T-helper 1 cell treated with Interleukin-12 subunit alpha and Interleukin-12 subunit beta and Interleukin-4 antibody, amounts not matched to agents 30 μg/mL and 1 μg/mL, for 36 hours (primary cell): ENCODE data around the gene MBTD1.
A peak's percentile ranks its signal among the peaks of the same experiment; 100 is the strongest.

Experiments
- H3K27ac Mint-ChIP-seq: one replicate; pipeline ENCODE4 v1.8.0; 2021; ENCODE audit warnings: mild to moderate bottlenecking, mixed read lengths
- H3K27me3 Mint-ChIP-seq: one replicate; pipeline ENCODE4 v1.8.0; 2021; ENCODE audit warnings: low read depth, mixed read lengths
- H3K36me3 Mint-ChIP-seq: one replicate; pipeline ENCODE4 v1.8.0; 2021; ENCODE audit warnings: low read depth, mixed read lengths
- H3K4me1 Mint-ChIP-seq: one replicate; pipeline ENCODE4 v1.8.0; 2021; ENCODE audit warnings: low read depth, mixed read lengths
- H3K4me3 Mint-ChIP-seq: one replicate; pipeline ENCODE4 v1.8.0; 2021; ENCODE audit warnings: mild to moderate bottlenecking, moderate library complexity, mixed read lengths
- H3K9me3 Mint-ChIP-seq: one replicate; pipeline ENCODE4 v1.8.0; 2021; ENCODE audit warnings: mixed read lengths

Gene MBTD1

DNA sequence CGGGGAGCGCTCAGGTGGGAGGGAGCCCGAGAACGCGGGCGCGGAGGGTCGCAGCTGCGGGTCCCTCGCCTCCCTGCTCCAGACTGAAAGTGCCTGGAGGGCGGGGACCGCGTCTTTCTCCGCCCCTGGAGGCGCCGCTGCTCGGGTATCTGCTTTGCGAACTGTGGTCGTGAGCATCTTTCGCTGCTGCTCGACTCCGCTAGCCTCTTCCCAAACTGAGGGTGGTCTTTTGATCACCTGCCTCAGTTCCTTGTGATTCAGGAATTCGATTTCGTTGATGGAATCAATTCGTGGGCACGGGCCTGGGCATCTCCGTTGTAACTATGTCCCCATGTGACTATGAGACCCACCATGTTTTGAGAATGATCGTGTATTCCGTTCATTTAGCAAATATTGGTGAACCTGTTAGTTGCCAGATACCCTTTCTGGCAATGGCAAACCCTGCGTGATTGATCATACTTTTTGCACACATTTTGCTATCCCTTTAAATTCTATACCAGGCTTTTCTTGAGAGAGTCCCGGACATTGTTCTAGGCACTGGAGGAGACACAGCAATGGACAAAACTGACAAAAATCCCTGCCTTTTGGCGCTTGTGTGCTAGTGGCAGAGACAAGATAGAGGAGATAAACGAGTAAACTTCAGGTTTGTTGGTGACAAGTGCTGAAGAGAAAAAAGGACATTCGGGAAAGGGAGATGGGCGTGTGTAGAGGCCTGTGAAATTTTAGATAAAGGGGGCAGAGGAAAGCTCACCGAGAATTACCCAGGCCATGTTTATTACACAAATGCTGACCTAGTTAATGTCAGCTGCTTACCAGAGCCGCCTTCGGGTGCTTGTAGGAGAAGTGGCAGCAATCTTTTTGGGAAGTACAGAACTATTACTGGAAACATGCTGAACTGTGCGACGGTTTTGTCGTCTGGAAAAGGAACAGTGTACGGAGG lies 1.4 kb upstream of the MBTD1 start:
- no peaks in the 10 kb centered on the region for H3K27me3 Mint-ChIP-seq
- H3K4me1 Mint-ChIP-seq, result peaks cover 44% of the 10 kb centered on the region
- H3K36me3 Mint-ChIP-seq, result peaks cover 33% of the 10 kb centered on the region
- peak overlapping the region; percentile 86 for H3K27ac Mint-ChIP-seq
- no peaks in the 10 kb centered on the region for H3K9me3 Mint-ChIP-seq
- peak overlapping the region; percentile 86 for H3K4me3 Mint-ChIP-seq

DNA sequence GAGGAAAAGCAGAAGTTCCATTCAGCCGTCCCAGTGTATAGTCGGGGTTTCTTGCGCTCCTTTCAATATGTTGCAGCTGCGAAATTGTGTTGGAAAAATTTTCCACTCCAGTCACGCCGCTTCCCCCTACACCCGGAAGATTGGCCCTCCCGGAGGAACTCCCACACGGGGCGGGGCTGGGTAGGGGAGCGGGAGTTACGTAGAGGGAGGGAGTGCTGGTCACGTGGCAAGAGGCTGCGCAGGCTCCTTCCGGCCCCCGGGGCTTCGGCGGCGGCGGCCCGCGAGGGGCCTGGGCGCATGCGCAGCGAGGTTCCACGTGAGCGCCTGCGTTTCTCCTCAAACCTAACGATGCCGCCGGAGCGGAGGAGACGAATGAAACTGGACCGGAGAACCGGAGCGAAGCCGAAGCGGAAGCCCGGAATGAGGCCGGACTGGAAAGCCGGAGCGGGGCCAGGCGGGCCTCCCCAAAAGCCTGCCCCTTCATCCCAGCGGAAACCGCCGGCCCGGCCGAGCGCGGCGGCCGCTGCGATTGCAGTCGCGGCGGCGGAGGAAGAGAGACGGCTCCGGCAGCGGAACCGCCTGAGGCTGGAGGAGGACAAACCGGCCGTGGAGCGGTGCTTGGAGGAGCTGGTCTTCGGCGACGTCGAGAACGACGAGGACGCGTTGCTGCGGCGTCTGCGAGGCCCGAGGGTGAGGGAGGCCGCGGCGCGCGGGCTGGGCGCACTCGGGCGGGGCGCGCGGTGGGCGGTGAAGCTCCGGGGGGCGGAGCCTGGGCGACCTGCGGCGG lies 581 bp upstream of the MBTD1 start, which contains the start of gene UTP18:
TSS of gene UTP18 (plus strand) at position 310 of the 787 bp plus-strand sequence. CDS start at position 349, 39 bp downstream.
- peak within 1 kb of the TSS; percentile 95 for H3K27ac Mint-ChIP-seq
- peaks cover 44% of the 10 kb centered on the region for H3K4me1 Mint-ChIP-seq
- H3K27me3 Mint-ChIP-seq, result no peaks in the 10 kb centered on the region
- no peaks in the 10 kb centered on the region for H3K9me3 Mint-ChIP-seq
- peak within 1 kb of the TSS; percentile 86 for H3K4me3 Mint-ChIP-seq
- peaks cover 28% of the 10 kb centered on the region for H3K36me3 Mint-ChIP-seq

GRCh38 chr17:51258756-51259563 lies 889 bp downstream of the MBTD1 start:
- peaks cover 41% of the 10 kb centered on the region for H3K4me1 Mint-ChIP-seq
- peaks cover 27% of the 10 kb centered on the region for H3K36me3 Mint-ChIP-seq

DNA sequence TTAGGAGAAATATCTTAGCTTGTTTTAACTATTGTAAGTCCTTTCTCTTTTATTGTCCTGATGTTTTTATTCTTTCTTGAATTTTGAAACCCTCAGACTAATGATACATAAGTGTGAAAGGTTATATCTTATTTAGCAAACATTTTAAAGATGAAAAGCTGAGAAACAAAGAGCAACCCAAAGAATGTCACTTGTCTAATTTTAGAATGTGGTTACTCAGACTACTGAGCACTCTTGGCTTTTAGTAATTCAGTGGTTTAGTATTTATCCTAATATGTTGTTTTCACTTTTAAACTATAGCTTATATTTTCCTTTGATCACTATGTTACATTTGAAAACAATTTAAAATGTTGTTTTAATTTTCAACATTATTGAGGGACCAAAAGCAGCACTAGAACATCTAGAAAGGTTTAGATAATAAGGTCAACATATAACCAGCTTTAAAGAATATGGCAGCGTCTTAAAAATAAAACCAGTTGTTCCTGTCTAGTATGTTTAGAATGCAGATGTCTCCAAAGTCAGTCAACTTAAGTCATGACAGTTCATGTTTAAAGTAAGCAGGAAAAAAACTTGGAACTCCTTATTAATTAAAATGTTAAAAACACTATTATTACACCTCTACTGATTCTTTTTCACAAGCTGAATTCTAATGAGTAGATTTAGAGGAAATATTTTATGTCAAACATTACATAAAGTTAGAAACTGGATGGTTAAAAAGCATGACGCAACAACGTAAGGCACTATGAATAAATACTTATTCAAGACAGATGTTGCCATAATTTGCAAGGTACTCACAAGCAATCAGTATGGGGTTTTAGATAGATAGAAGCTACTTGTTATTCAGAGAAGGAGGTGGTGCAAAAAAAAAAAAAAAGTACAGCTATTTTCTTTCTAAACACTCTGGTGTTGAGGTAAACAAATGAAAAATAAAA lies 2.4 kb downstream of the MBTD1 start:
- H3K27me3 Mint-ChIP-seq, result no peaks in the 10 kb centered on the region
- H3K9me3 Mint-ChIP-seq, result no peaks in the 10 kb centered on the region
- no peak overlapping the region for H3K27ac Mint-ChIP-seq
- H3K36me3 Mint-ChIP-seq, result peaks cover 19% of the 10 kb centered on the region
- peaks cover 32% of the 10 kb centered on the region for H3K4me1 Mint-ChIP-seq
- peak overlapping the region; percentile 86 for H3K4me3 Mint-ChIP-seq

More at GRCh38 chr17:51258756-51259563, 889 bp downstream of the MBTD1 start:
- Mint-ChIP-seq H3K27me3 (no peaks in the 10 kb centered on the region), H3K4me3 (peak overlapping the region; percentile 86), H3K9me3 (no peaks in the 10 kb centered on the region), H3K27ac (peak overlapping the region; percentile 77)

GRCh38 chr17:51256101-51256500 lies 3.7 kb downstream of the MBTD1 start:
- Mint-ChIP-seq H3K9me3 (no peaks in the 10 kb centered on the region), H3K27me3 (no peaks in the 10 kb centered on the region), H3K4me3 (no peak overlapping the region), H3K36me3 (peaks cover 23% of the 10 kb centered on the region), H3K27ac (no peak overlapping the region), H3K4me1 (peaks cover 29% of the 10 kb centered on the region)

GRCh38 chr17:51255673-51256072 lies 4.2 kb downstream of the MBTD1 start:
- Mint-ChIP-seq H3K36me3 (peaks cover 27% of the 10 kb centered on the region), H3K27me3 (no peaks in the 10 kb centered on the region), H3K4me3 (no peak overlapping the region), H3K4me1 (peaks cover 33% of the 10 kb centered on the region), H3K9me3 (no peaks in the 10 kb centered on the region), H3K27ac (no peak overlapping the region)

DNA sequence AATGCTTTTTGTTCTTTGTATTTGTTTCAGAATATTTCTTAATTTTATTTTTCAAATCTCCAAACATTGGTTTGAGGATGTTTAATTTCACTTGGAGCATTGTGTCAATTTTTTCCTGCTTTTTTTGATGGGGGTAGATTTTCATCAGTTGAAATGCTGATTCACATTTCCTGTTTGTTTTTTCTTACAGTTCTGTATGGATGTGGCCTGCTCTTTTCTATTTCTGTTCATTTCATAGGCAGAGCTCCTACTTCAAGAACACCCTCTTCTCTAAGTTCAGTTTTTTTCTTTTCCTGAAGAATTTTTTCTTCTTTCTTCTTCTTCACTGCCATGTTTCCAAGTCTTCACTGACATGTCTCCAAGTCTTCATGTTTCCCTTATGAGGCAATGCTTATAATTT lies 8.8 kb downstream of the MBTD1 start:
- H3K4me3 Mint-ChIP-seq, result no peak overlapping the region
- H3K27me3 Mint-ChIP-seq, result no peaks in the 10 kb centered on the region
- no peaks in the 10 kb centered on the region for H3K9me3 Mint-ChIP-seq
- peak overlapping the region; percentile 1 for H3K27ac Mint-ChIP-seq
- peaks cover 26% of the 10 kb centered on the region for H3K36me3 Mint-ChIP-seq
- peaks cover 9% of the 10 kb centered on the region for H3K4me1 Mint-ChIP-seq

DNA sequence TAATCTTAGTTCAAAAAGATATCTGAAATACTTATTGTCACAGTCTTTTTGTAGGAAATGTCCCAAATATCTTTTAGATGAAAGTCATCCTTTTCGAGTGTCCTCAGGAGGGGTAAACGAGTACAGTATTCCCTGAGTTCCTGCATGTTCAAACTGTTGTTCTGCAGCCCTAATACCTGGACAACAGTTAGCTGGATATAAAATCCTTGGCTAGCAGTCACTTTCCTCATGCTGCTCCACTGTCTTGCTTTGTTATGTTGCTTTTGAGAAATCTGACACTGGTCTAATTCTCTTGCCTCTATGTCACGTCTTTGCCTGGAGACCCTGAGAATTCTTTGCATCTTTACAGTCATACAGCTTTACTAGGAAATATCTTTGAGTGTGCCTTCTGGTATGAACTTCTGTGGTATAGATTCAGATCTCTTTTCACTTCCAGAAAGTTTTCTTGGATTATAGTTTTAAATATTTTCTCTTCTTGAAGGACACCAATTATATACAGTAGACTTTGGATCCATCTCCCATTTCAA lies 9.5 kb downstream of the MBTD1 start:
- Mint-ChIP-seq H3K27ac (no peak overlapping the region), H3K36me3 (peaks cover 26% of the 10 kb centered on the region), H3K27me3 (no peaks in the 10 kb centered on the region)

DNA sequence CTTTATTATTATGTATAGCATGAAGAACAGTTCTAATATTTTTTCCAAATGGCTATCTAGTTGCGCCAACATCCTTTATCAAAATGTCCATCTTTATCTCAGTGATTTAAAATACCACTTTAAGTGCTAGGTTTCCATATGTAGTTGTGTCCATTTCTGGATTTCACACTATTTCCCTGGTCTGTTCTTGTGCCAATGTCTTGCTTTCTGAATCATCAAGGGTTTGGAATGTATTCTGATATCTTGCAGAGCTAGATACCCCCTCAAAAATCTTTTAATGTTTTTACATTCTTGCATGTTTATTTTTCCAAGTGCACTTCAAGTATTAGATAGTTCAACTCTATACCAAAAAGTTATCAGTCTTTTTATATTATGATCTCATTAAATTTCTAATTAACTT lies 14.3 kb downstream of the MBTD1 start:
- no peak overlapping the region for H3K27ac Mint-ChIP-seq
- no peaks in the 10 kb centered on the region for H3K9me3 Mint-ChIP-seq
- no peaks in the 10 kb centered on the region for H3K4me1 Mint-ChIP-seq
- H3K4me3 Mint-ChIP-seq, result no peak overlapping the region
- peaks cover 3% of the 10 kb centered on the region for H3K36me3 Mint-ChIP-seq
- H3K27me3 Mint-ChIP-seq, result no peaks in the 10 kb centered on the region

More for the DNA sequence above, 9.5 kb downstream of the MBTD1 start:
- Mint-ChIP-seq H3K4me1 (peaks cover 9% of the 10 kb centered on the region), H3K4me3 (no peak overlapping the region), H3K9me3 (no peaks in the 10 kb centered on the region)

DNA sequence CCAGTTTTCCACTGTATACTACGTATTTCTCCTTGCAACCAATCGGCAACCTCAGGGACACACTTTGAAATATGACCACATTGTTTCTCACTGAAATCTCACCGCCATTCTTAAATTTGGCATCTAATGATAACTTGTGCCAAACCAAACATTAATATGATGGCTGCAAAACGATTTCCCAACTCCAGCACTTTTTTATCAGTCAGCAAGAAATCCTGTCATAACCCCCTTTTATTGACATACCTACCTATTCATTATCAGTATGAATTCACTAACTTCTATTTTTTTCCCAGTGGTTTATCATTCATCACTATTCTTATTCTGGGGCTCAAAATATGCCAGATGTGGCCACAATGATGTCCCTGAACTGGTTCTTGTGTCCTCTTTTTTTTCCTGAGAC lies 15.8 kb downstream of the MBTD1 start:
- H3K36me3 Mint-ChIP-seq, result peaks cover 1% of the 10 kb centered on the region
- no peak overlapping the region for H3K27ac Mint-ChIP-seq
- no peak overlapping the region for H3K4me3 Mint-ChIP-seq

GRCh38 chr17:51240275-51240674 lies 19.6 kb downstream of the MBTD1 start:
- H3K4me1 Mint-ChIP-seq, result peaks cover 15% of the 10 kb centered on the region
- no peaks in the 10 kb centered on the region for H3K27me3 Mint-ChIP-seq
- H3K9me3 Mint-ChIP-seq, result no peaks in the 10 kb centered on the region
- no peak overlapping the region for H3K4me3 Mint-ChIP-seq
- H3K27ac Mint-ChIP-seq, result no peak overlapping the region
- no peaks in the 10 kb centered on the region for H3K36me3 Mint-ChIP-seq

More for the DNA sequence above, 15.8 kb downstream of the MBTD1 start:
- no peaks in the 10 kb centered on the region for H3K4me1 Mint-ChIP-seq
- no peaks in the 10 kb centered on the region for H3K27me3 Mint-ChIP-seq
- no peaks in the 10 kb centered on the region for H3K9me3 Mint-ChIP-seq

- H3K4me1 Mint-ChIP-seq, result peaks cover 16% of the 10 kb centered on the region
- peak overlapping the region; percentile 27 for H3K27ac Mint-ChIP-seq
- H3K27me3 Mint-ChIP-seq, result no peaks in the 10 kb centered on the region
- peak overlapping the region; percentile 49 for H3K4me3 Mint-ChIP-seq
- no peaks in the 10 kb centered on the region for H3K36me3 Mint-ChIP-seq
- H3K9me3 Mint-ChIP-seq, result no peaks in the 10 kb centered on the region
These were observed 21.5 kb downstream of the MBTD1 start for GRCh38 chr17:51238255-51238887.

DNA sequence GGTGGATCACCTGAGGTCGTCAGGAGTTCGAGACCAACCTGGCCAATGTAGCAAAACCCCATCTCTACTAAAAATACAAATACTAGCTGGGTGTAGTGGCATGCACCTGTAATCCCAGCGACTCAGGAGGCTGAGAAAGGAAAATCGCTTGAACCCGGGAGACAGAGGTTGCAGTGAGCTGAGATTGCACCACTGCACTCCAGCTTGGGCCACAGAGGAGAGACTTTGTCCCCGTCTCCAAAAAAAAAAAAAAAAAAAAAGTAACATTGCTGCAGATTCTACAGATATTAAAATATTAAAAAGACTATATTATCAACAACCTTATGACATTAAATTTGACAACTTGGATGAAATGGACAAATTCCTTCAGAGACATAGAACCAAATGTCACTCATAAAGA lies 25.7 kb downstream of the MBTD1 start:
- Mint-ChIP-seq H3K4me1 (peaks cover 21% of the 10 kb centered on the region), H3K36me3 (peaks cover 3% of the 10 kb centered on the region)

More for the DNA sequence above, 25.7 kb downstream of the MBTD1 start:
- H3K4me3 Mint-ChIP-seq, result no peak overlapping the region
- no peak overlapping the region for H3K27ac Mint-ChIP-seq
- no peaks in the 10 kb centered on the region for H3K27me3 Mint-ChIP-seq
- H3K9me3 Mint-ChIP-seq, result no peaks in the 10 kb centered on the region
